IPS-20b (cell line): ENCODE results near the gene MED14.

ENCODE experiments used
- H3K27ac ChIP-seq: one replicate; pipeline ENCODE4 v1.5.1; 2013; ENCODE audit warnings: low read length
- H3K27me3 ChIP-seq: 2 replicates; pipeline ENCODE4 v1.6.1; 2013; ENCODE audit warnings: mild to moderate bottlenecking, low read length, inconsistent platforms; ENCODE audit not compliant: insufficient read depth
- H3K36me3 ChIP-seq: 2 replicates; pipeline ENCODE4 v1.6.1; 2013; ENCODE audit warnings: low read depth, mild to moderate bottlenecking, inconsistent platforms, low read length, moderate library complexity; ENCODE audit not compliant: insufficient read depth
- H3K4me1 ChIP-seq: 2 replicates; pipeline ENCODE4 v1.6.1; 2013; ENCODE audit warnings: mild to moderate bottlenecking, control low read depth, inconsistent platforms, low read length, moderate library complexity; ENCODE audit not compliant: insufficient read depth
- H3K4me3 ChIP-seq: 2 replicates; pipeline ENCODE4 v1.5.1; 2013; ENCODE audit warnings: mild to moderate bottlenecking, low read length, inconsistent platforms
- H3K9ac ChIP-seq: 2 replicates; pipeline ENCODE4 v1.6.1; 2013; ENCODE audit warnings: low read depth, mild to moderate bottlenecking, inconsistent platforms, low read length, moderate library complexity
- H3K9me3 ChIP-seq: 2 replicates; pipeline ENCODE4 v1.6.1; 2013; ENCODE audit warnings: mild to moderate bottlenecking, low read depth, low read length, inconsistent platforms; ENCODE audit not compliant: insufficient read depth

MED14 gene

GRCh38 chrX:40698851-40699250, 36.5 kb downstream of the MED14 start:
- H3K27ac ChIP-seq = no peak overlapping the region
- no peak overlapping the region for H3K4me3 ChIP-seq
- H3K36me3 ChIP-seq = peaks cover 93% of the 10 kb centered on the region
- H3K4me1 ChIP-seq = no peaks in the 10 kb centered on the region
- no peak overlapping the region for H3K9ac ChIP-seq
- no peaks in the 10 kb centered on the region for H3K9me3 ChIP-seq
- H3K27me3 ChIP-seq = no peaks in the 10 kb centered on the region

DNA sequence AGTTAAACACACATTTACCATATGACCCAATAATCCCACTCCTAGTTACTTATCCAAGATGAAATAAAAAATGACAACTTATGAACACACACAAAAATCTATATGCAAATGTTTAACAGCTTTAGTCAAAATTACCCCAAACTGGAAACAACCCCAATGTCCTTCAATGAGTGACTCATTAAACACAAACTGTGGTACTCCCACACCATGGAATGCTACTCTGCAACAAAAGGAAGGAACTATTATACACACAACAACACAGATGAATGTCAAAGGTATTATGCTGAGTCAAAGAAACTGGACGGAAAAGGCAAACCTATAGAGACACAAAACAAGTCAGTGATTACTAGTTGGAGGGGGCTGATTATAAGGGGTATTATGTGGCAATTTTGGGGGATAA, 40.5 kb downstream of the MED14 start:
- Histone ChIP-seq H3K27ac (no peak overlapping the region), H3K27me3 (no peaks in the 10 kb centered on the region), H3K9me3 (no peaks in the 10 kb centered on the region), H3K4me1 (no peaks in the 10 kb centered on the region), H3K36me3 (peaks cover 92% of the 10 kb centered on the region), H3K4me3 (no peak overlapping the region), H3K9ac (no peak overlapping the region)

DNA sequence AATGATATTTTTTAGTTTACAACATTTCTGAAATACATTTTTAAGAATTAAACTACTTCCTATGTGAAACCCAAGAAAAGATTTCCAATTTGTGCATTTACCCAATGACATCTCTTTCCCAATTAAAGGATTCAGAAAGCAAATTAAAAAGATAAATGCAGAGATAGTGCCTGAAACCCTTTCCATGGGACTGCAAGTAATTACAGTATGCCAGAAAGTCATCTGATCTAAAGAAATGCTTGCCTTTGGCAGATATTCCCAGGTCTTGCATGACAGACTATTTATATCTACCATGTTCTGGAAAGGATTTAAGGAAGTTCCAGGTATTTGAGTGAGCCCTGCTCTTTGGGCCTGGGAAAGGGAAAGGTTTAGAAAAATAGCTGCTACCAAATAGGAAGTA, 46.4 kb downstream of the MED14 start:
- Histone ChIP-seq H3K36me3 (peaks cover 95% of the 10 kb centered on the region), H3K4me1 (no peaks in the 10 kb centered on the region), H3K27ac (no peak overlapping the region), H3K27me3 (no peaks in the 10 kb centered on the region), H3K4me3 (no peak overlapping the region), H3K9ac (no peak overlapping the region), H3K9me3 (no peaks in the 10 kb centered on the region)

DNA sequence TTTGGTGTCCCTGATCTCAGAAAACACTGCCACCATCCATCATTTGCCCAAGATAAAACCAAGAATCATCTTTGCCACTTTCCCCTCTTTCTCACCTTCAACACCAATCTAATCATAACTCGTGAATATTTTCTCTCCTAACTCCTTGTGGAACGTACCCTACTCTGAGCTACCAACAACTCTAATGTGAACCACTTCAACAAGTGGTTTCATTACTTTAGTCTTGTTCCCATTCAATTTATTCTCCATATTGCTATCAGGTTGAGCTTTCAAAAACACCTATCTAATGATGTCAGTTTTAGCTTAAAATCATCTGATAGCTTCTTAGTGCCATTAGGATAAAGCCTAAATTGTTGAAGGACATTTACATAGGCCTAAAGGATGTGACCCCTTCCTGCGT, 48.2 kb downstream of the MED14 start:
- H3K27ac ChIP-seq = no peak overlapping the region
- no peak overlapping the region for H3K4me3 ChIP-seq
- H3K9me3 ChIP-seq = no peaks in the 10 kb centered on the region
- no peaks in the 10 kb centered on the region for H3K27me3 ChIP-seq
- H3K4me1 ChIP-seq = no peaks in the 10 kb centered on the region
- peaks cover 96% of the 10 kb centered on the region for H3K36me3 ChIP-seq
- H3K9ac ChIP-seq = no peak overlapping the region

- H3K27me3 ChIP-seq = no peaks in the 10 kb centered on the region
- H3K4me3 ChIP-seq = no peak overlapping the region
- no peak overlapping the region for H3K9ac ChIP-seq
- H3K4me1 ChIP-seq = no peaks in the 10 kb centered on the region
- peaks cover 98% of the 10 kb centered on the region for H3K36me3 ChIP-seq
- no peaks in the 10 kb centered on the region for H3K9me3 ChIP-seq
- no peak overlapping the region for H3K27ac ChIP-seq
Measured at GRCh38 chrX:40685362-40685918, 49.9 kb downstream of the MED14 start.

GRCh38 chrX:40684092-40684491, 51.2 kb downstream of the MED14 start:
- Histone ChIP-seq H3K36me3 (peaks cover 100% of the 10 kb centered on the region), H3K9ac (no peak overlapping the region), H3K27me3 (no peaks in the 10 kb centered on the region), H3K9me3 (no peaks in the 10 kb centered on the region), H3K4me1 (no peaks in the 10 kb centered on the region), H3K4me3 (no peak overlapping the region), H3K27ac (no peak overlapping the region)

DNA sequence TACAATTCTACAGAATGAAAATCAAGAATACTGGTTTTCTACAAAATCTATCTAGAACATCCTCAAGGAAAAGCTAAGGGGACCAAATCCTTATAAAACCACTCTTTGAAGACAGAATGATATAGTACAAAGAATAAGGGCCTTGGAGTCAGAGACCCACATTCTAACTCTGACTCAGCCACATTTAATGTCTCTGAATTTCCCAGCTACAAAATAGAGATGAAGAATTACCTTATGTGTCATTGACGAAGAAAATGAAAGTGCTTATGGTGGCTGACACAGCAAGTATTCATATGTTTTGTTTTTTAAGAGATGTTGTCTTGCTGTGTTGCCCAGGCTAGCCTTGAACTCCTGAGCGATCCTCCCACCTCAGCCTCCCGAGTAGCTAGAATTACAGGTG, 52.1 kb downstream of the MED14 start:
- no peak overlapping the region for H3K9ac ChIP-seq
- no peaks in the 10 kb centered on the region for H3K9me3 ChIP-seq
- no peak overlapping the region for H3K27ac ChIP-seq
- no peaks in the 10 kb centered on the region for H3K27me3 ChIP-seq
- H3K36me3 ChIP-seq = peaks cover 99% of the 10 kb centered on the region
- no peaks in the 10 kb centered on the region for H3K4me1 ChIP-seq
- no peak overlapping the region for H3K4me3 ChIP-seq

DNA sequence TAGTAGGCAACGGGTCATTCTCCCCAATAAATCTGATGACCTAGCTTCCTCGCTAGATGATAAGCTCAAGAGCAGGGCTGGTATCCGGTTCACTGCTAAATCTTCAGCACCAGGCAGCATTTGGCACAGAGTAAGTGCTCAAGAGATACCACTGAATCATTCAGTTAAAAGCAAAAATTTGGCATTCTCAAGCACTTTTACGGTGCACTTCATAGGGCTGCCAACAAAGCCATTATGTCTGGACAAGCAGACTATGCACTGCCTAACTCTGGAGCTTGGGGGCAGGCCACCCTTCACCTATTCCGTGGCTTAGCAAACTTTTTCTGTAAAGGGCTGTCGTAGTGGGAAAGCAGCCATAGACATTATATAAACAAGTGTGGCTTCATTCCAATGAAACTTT, 64.2 kb downstream of the MED14 start:
- H3K27me3 ChIP-seq = no peaks in the 10 kb centered on the region
- no peak overlapping the region for H3K27ac ChIP-seq
- no peak overlapping the region for H3K9ac ChIP-seq
- no peaks in the 10 kb centered on the region for H3K4me1 ChIP-seq
- H3K9me3 ChIP-seq = no peaks in the 10 kb centered on the region
- peaks cover 94% of the 10 kb centered on the region for H3K36me3 ChIP-seq
- no peak overlapping the region for H3K4me3 ChIP-seq

GRCh38 chrX:40663880-40664630, 71.3 kb downstream of the MED14 start:
- Histone ChIP-seq H3K36me3 (peaks cover 96% of the 10 kb centered on the region), H3K4me3 (no peak overlapping the region), H3K27ac (no peak overlapping the region)

GRCh38 chrX:40663078-40663740, 72.1 kb downstream of the MED14 start:
- H3K27me3 ChIP-seq = no peaks in the 10 kb centered on the region
- H3K9me3 ChIP-seq = no peaks in the 10 kb centered on the region
- H3K36me3 ChIP-seq = peaks cover 94% of the 10 kb centered on the region
- no peak overlapping the region for H3K4me3 ChIP-seq
- no peak overlapping the region for H3K9ac ChIP-seq
- H3K27ac ChIP-seq = no peak overlapping the region
- H3K4me1 ChIP-seq = no peaks in the 10 kb centered on the region

More at GRCh38 chrX:40663880-40664630, 71.3 kb downstream of the MED14 start:
- Histone ChIP-seq H3K27me3 (no peaks in the 10 kb centered on the region), H3K4me1 (no peaks in the 10 kb centered on the region), H3K9ac (no peak overlapping the region), H3K9me3 (no peaks in the 10 kb centered on the region)

DNA sequence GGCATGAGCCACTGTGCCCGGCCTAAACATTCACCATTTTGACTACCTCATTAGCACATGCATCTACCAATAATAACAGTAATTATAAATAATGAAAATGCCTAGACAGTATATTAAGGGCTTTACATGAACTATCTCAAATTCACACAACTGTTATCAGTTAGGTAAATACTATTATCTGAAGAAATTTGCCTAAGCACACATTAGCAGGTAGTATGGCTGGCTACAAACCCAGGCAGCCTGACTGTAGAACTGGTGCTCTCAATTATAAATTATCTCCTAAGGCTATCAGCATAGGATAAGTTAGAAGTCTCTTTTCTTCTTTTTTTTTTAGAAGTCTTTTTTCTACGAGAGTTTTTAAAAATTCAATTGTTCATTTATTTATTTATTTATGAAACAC, 73.9 kb downstream of the MED14 start:
- Histone ChIP-seq H3K9ac (no peak overlapping the region), H3K36me3 (peaks cover 92% of the 10 kb centered on the region), H3K4me3 (no peak overlapping the region), H3K4me1 (no peaks in the 10 kb centered on the region), H3K27me3 (no peaks in the 10 kb centered on the region), H3K27ac (no peak overlapping the region), H3K9me3 (no peaks in the 10 kb centered on the region)

DNA sequence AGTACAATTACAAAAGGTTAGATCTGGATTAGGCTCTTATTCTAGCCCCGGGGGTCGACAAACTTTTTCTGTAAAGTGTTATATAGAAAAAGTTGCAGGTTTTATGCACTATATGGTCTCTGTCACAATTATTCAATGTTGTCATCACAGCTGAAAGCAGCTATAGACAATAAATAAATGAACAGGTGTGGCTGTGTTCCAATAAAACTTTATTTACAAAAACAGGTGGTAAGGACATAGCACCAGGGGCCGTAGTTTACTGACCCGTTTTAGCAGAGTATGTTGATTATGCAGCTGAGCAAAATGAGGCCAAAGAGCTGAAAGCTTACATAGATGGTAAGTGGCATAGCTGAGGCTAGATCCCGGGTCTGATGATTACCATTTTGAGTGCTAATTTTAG, 75.0 kb downstream of the MED14 start:
- Histone ChIP-seq H3K4me1 (no peaks in the 10 kb centered on the region), H3K36me3 (peaks cover 90% of the 10 kb centered on the region), H3K27ac (no peak overlapping the region), H3K9me3 (no peaks in the 10 kb centered on the region), H3K27me3 (no peaks in the 10 kb centered on the region), H3K9ac (no peak overlapping the region), H3K4me3 (no peak overlapping the region)
